GM12872 (cell line): ENCODE data around the gene OSBPL9.
A peak's percentile ranks its signal among the peaks of the same experiment; 100 is the strongest.

Experiments
- TF ChIP-seq, protein P1 (sequence below): IDR thresholded peaks from 3 replicates; pipeline ENCODE4 v1.5.1; 2011; ENCODE audit warnings: low read depth, mild to moderate bottlenecking, low read length, moderate library complexity; ENCODE audit not compliant: insufficient read depth

OSBPL9 gene

DNA sequence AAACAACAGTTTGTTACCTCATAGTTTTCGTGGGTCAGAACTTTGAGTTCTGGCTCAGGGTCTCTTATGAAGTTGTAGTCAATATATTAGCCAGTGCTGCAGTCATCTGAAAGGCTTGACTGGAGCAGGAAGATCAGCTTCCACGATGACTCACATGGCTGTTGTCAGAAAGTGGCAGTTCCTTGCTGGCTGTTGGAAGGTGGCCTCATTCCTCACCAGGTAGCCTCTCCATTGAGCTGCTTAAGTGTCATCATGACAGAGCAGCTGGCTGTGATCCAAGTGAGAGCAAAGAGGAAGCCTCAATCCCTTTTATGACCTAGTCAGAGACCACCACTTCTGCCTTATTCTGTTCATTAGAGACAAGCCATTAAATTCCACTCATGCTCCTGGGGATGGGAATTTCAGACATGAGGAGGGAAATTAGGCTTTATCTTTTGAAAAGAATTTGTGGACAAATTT lies 5.6 kb downstream of the OSBPL9 start:
- TF ChIP-seq, protein P1, sequence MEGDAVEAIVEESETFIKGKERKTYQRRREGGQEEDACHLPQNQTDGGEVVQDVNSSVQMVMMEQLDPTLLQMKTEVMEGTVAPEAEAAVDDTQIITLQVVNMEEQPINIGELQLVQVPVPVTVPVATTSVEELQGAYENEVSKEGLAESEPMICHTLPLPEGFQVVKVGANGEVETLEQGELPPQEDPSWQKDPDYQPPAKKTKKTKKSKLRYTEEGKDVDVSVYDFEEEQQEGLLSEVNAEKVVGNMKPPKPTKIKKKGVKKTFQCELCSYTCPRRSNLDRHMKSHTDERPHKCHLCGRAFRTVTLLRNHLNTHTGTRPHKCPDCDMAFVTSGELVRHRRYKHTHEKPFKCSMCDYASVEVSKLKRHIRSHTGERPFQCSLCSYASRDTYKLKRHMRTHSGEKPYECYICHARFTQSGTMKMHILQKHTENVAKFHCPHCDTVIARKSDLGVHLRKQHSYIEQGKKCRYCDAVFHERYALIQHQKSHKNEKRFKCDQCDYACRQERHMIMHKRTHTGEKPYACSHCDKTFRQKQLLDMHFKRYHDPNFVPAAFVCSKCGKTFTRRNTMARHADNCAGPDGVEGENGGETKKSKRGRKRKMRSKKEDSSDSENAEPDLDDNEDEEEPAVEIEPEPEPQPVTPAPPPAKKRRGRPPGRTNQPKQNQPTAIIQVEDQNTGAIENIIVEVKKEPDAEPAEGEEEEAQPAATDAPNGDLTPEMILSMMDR = no peak

DNA sequence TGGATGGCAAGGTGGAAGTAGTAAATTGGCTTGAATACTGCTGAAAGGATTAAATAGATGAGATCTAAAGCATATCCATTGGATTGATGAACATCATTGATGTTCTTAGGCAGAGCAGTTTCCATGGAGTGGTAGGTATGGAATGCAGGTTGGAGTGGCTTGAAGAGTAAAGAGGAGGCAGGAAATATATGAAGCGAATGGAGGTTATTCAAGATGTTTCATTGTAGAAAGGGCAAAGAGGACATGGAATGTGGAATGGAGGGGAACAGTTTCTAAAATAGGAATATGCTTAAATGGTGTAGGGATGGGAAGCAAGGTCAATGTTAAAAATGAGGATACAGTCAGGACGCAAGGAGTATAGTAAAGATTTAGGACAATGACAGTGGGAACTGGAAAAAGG lies 6.1 kb downstream of the OSBPL9 start:
- TF ChIP-seq, protein P1 = no peak

DNA sequence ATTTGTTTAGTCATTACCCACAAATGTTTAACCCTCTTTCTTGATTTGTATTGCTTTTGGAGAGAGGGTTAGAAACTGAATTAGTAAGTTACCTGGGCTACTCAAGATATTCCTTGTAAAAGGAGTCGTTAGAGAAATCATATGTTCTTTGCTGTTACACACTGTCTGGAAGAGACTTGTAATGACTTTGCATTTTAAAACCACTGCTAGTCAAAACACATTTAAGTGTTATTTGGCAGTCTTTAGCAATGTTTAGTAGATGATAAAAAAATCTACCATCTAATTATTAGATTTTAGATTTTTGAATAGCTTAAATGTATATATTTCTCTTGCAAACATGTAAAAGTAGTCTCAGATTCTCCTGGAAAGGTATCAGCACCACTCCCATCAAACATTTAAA lies 6.6 kb downstream of the OSBPL9 start:
- TF ChIP-seq, protein P1 = no peak

DNA sequence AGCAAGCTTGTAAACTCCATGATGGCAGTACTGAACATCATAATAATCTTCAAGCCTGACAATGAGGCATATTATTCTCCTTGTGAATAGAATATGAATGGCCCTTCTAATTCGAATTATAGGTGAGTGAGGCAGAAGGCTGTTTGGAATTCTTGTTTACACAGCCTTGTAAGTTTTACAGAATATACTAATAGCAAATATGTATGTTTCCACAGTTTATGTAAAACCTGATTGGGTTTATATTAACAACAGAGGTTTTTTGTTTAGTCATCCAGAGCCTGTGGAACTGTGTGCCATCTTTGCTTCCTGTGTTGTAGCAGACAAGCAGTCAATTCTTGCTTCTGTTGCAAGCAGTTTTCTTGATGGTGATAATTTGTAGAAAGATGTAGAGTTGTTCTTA lies 8.0 kb downstream of the OSBPL9 start:
- TF ChIP-seq, protein P1 = no peak

DNA sequence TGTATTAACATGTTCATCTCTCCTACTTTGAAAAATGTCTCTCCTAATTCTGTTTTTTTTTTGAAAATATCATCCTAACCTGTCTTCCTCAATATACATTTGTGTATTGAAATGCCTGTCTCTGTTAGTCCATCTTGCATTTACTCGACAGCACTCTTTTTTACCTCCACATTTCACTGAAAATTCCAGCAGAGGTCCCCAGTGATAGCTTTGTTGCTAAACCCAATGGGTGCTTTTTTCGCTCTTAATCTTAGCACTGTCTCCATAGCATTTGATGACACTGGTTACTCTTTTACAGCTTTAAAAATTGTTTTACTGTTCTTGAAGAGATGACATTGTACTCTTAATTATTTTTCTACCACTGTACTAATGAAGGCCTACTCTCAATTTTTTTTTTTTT lies 10.8 kb downstream of the OSBPL9 start:
- TF ChIP-seq, protein P1 = peak; percentile 40; the same call in 2 of the 3 replicates

DNA sequence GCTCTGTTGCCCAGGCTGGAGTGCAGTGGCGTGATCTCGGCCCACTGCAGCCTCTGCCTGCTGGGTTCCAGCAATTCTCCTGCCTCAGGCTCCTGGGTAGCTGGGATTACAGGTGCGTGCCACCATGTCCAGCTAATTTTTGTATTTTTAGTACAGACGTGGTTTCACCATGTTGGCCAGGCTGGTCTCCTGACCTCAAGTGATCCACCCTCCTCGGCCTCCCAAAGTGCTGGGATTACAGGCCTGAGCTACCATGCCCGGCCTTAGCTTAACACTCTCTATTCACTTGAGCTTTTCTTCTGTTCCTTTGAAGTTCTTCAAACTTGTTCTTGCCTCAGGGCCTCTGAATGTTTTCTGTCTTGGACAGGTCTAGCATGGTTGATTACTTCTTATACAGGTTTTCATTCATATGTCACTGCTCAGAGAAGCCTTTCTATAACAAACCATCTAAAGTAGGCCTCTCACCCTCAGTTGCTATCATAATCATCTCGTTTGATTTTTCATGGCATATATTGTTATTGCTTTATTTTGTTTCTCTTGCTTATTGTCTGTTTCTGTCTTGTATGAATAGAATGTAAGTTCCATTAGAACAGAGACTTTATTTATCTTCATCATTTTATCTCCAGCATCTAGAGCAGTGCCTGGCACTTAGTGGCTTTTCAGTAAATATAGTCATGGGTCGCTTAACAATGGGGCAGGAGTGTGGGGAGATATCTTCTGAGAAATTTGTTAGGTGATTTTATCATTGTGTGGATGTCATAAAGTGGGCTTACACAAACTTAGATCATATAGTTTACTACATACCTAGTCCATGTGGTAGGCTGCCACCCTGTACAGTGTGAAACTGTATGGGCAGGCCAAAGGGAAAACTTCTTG lies 12.1 kb downstream of the OSBPL9 start:
- TF ChIP-seq, protein P1 = no peak

DNA sequence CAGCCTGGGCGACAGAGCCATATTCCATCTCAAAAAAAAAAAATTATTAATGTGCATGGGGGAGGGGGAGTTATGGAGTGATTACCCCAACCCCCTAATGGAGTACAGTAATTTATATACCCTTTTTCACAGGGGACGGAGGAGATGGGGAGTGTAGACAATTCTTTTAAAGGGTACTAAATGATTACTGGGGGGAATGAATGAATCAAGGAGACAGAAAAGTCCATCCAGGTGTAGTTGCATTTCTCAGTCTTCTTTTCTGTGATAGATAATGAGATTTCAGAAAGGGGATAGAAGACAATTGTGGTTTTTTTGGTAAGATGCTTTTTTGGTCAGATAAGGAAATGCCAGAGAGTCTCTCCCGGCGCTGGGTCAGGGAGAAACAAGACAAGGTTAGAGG lies 13.0 kb downstream of the OSBPL9 start:
- TF ChIP-seq, protein P1 = no peak
